GM12878 (cell line): ENCODE measurements around the gene C19orf81. TPM values are rescaled to one million over a fixed set of nuclear protein-coding genes. Genes with fewer than 3 reads are reported as not detected.
A peak's percentile ranks its signal among the peaks of the same experiment; 100 is the strongest.

Source experiments
- CEBPB ChIP-seq, 2 experiments: fragments of 150-350 bp in 1 of 2; IDR thresholded peaks; 2 replicates each; pipeline ENCODE4 v1.6.1; 2012 to 2014; ENCODE audit warnings: low read depth in 2 of 2, low read length in 2 of 2, borderline replicate concordance in 1 of 2, inconsistent platforms in 1 of 2
- GABPA ChIP-seq: IDR thresholded peaks from 2 replicates; pipeline ENCODE4 v1.6.1; 2014; ENCODE audit warnings: antibody characterized with exemption, low read depth, mild to moderate bottlenecking, inconsistent platforms
- JUND ChIP-seq: IDR thresholded peaks from 2 replicates; pipeline ENCODE4 v1.6.1; 2012; ENCODE audit warnings: low read depth, mild to moderate bottlenecking, low read length, improper control_type of control experiment, moderate library complexity
- NFXL1 ChIP-seq: fragments of 450-650 bp; IDR thresholded peaks from 2 replicates; pipeline ENCODE4 v1.6.1; 2017; ENCODE audit warnings: antibody characterized with exemption, mild to moderate bottlenecking, borderline replicate concordance
- NRF1 ChIP-seq: conservative IDR thresholded peaks from 2 replicates; pipeline ENCODE4 v1.6.1; 2011; ENCODE audit warnings: mild to moderate bottlenecking, low read depth, low read length, improper control_type of control experiment
- PAX5 ChIP-seq: IDR thresholded peaks from 2 replicates; pipeline ENCODE4 v1.6.1; 2011; ENCODE audit warnings: low read depth, low read length, borderline replicate concordance
- POLR2AphosphoS5 ChIP-seq: IDR thresholded peaks from 2 replicates; pipeline ENCODE4 v1.6.1; 2011; ENCODE audit warnings: mild to moderate bottlenecking, low read length, inconsistent platforms
- RB1 ChIP-seq: fragments of 450-650 bp; formaldehyde crosslinking; IDR thresholded peaks from 2 replicates; pipeline ENCODE4 v1.6.1; 2017; ENCODE audit warnings: mild to moderate bottlenecking, borderline replicate concordance
- REST ChIP-seq: IDR thresholded peaks from 2 replicates; pipeline ENCODE4 v1.6.1; 2012; ENCODE audit warnings: mild to moderate bottlenecking, low read depth, low read length
- SMC3 ChIP-seq: IDR thresholded peaks from 2 replicates; pipeline ENCODE4 v1.6.1; 2011; ENCODE audit warnings: low read length, improper control_type of control experiment, borderline replicate concordance
- SP1 ChIP-seq: IDR thresholded peaks from one replicate; pipeline ENCODE4 v1.6.1; 2011; ENCODE audit warnings: low read depth, low read length
- SREBF1 ChIP-seq: IDR thresholded peaks from 2 replicates; pipeline ENCODE4 v1.6.1; 2012; ENCODE audit warnings: mild to moderate bottlenecking, low read length
- SRF ChIP-seq, 2 experiments: IDR thresholded peaks; 2 replicates each; pipeline ENCODE4 v1.6.1; 2011; ENCODE audit warnings: low read depth in 2 of 2, low read length in 2 of 2, mild to moderate bottlenecking in 1 of 2, moderate library complexity in 1 of 2
- STAT3 ChIP-seq: IDR thresholded peaks from 2 replicates; pipeline ENCODE4 v1.6.1; 2011; ENCODE audit warnings: low read depth, low read length, improper control_type of control experiment
- TARDBP ChIP-seq: IDR thresholded peaks from 2 replicates; pipeline ENCODE4 v1.6.1; 2016; ENCODE audit warnings: borderline replicate concordance
- TCF7 ChIP-seq: IDR thresholded peaks from 2 replicates; pipeline ENCODE4 v1.6.1; 2014; ENCODE audit warnings: antibody characterized with exemption, borderline replicate concordance
- USF1 ChIP-seq: IDR thresholded peaks from 2 replicates; pipeline ENCODE4 v1.6.1; 2011; ENCODE audit warnings: borderline replicate concordance, low read depth, mild to moderate bottlenecking, moderate library complexity, mixed read lengths, low read length; ENCODE audit not compliant: insufficient read depth; ENCODE audit errors: extremely low read length
- ZNF274 ChIP-seq: IDR thresholded peaks from one replicate; pipeline ENCODE4 v1.8.0; 2011; ENCODE audit not compliant: insufficient read length, insufficient read depth
- ZNF384 ChIP-seq: IDR thresholded peaks from 2 replicates; pipeline ENCODE4 v1.6.1; 2012; ENCODE audit warnings: low read depth, mild to moderate bottlenecking, low read length, improper control_type of control experiment, borderline replicate concordance
- polyA plus RNA-seq, 11 experiments: library from polyadenylated mRNA; depleted of rRNA in 4 of 11; unstranded in 6 of 11; stranded (reverse) in 5 of 11; fragments of >200 nt; fragmentation: Nextera tagmentation in 4 of 11; fragmentation: Illumina TruSeq in 1 of 11; extraction: Ambion mirVana in 4 of 11; extraction: Trizol in 1 of 11; gene quantifications; 1 replicate in 1 of 11; 2 replicates in 10 of 11; pipeline versions ENCODE4 v1.2.1 to v1.2.3, GENCODE V29; 2011 to 2016; ENCODE audit warnings: inconsistent platforms in 2 of 11, missing spikeins in 2 of 11, low read depth in 1 of 11
- total RNA-seq, 4 experiments: library from RNA; depleted of rRNA in 3 of 4; stranded (reverse); fragments of >200 nt in 3 of 4; fragmentation: Illumina TruSeq in 1 of 4; extraction: Trizol in 1 of 4; gene quantifications; 2 replicates each; pipeline versions ENCODE4 v1.2.1 to v1.2.3, GENCODE V29; 2013 to 2021
- TF ChIP-seq, protein P1 (sequence below): fragments of 450-650 bp; conservative IDR thresholded peaks from 2 replicates; pipeline ENCODE4 v1.6.1; 2017; ENCODE audit warnings: mild to moderate bottlenecking, moderate library complexity
- TF ChIP-seq, protein P2 (sequence below): fragments of 150-350 bp; IDR thresholded peaks from 2 replicates; pipeline ENCODE4 v1.6.1; 2014; ENCODE audit warnings: mild to moderate bottlenecking, low read depth, low read length

The C19orf81 gene
- total and polyA plus RNA-seq, 10 of the 15 experiments (the other 5 are each of a cell fraction or from before 2014, with no cell fraction given), result 0.69 TPM; not detected in 9

- TF ChIP-seq SRF (IDR thresholded peaks at IDR 0.05; ENCODE audit: low read depth in 2 of 2, low read length in 2 of 2), result no peak
- TF ChIP-seq SMC3, result no peak
- peak in 1 of 2 experiments; percentile 91; a peak in 1 of 4 replicates for TF ChIP-seq CEBPB (IDR thresholded peaks at IDR 0.05; ENCODE audit: borderline replicate concordance in 1 of 2, low read depth in 2 of 2, low read length in 2 of 2)
- TF ChIP-seq PAX5, result no peak
- no peak for TF ChIP-seq NFXL1
- TF ChIP-seq TCF7, result no peak
- no peak for TF ChIP-seq STAT3
- peak; percentile 9 for TF ChIP-seq USF1
- no peak for TF ChIP-seq REST
- no peak for TF ChIP-seq POLR2AphosphoS5
- no peak for TF ChIP-seq GABPA
- no peak for TF ChIP-seq ZNF274
- TF ChIP-seq SP1, result peak; percentile 91
- no peak for TF ChIP-seq TARDBP
- TF ChIP-seq NRF1, result no peak
- no peak for TF ChIP-seq SREBF1
- TF ChIP-seq, protein P1, sequence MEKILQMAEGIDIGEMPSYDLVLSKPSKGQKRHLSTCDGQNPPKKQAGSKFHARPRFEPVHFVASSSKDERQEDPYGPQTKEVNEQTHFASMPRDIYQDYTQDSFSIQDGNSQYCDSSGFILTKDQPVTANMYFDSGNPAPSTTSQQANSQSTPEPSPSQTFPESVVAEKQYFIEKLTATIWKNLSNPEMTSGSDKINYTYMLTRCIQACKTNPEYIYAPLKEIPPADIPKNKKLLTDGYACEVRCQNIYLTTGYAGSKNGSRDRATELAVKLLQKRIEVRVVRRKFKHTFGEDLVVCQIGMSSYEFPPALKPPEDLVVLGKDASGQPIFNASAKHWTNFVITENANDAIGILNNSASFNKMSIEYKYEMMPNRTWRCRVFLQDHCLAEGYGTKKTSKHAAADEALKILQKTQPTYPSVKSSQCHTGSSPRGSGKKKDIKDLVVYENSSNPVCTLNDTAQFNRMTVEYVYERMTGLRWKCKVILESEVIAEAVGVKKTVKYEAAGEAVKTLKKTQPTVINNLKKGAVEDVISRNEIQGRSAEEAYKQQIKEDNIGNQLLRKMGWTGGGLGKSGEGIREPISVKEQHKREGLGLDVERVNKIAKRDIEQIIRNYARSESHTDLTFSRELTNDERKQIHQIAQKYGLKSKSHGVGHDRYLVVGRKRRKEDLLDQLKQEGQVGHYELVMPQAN, result no peak
- peak; percentile 98; the same call in 1 of the 2 replicates for TF ChIP-seq RB1
- TF ChIP-seq JUND, result 0 out of 2 replicates have a peak, but pooled peaks have one; percentile 34
- TF ChIP-seq, protein P2, sequence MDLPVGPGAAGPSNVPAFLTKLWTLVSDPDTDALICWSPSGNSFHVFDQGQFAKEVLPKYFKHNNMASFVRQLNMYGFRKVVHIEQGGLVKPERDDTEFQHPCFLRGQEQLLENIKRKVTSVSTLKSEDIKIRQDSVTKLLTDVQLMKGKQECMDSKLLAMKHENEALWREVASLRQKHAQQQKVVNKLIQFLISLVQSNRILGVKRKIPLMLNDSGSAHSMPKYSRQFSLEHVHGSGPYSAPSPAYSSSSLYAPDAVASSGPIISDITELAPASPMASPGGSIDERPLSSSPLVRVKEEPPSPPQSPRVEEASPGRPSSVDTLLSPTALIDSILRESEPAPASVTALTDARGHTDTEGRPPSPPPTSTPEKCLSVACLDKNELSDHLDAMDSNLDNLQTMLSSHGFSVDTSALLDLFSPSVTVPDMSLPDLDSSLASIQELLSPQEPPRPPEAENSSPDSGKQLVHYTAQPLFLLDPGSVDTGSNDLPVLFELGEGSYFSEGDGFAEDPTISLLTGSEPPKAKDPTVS, result no peak
- no peak for TF ChIP-seq ZNF384
Observed at GRCh38 chr19:50679177-50680125, 30.2 kb downstream of the C19orf81 start (continued).
